Embryonic facial prominence (tissue), 1 donor: Measurements from ENCODE around the gene ARL14EPL.
"Not testable (repeated sequence)": the region's sequence is repeated elsewhere in the genome, so short reads cannot be mapped to it uniquely, and the experiment has no call there.

Source experiments
- DNase-seq: peaks from one replicate; pipeline ENCODE4 v3.0.0-alpha.2; 2016; ENCODE audit errors: extremely low spot score

ARL14EPL gene

DNA sequence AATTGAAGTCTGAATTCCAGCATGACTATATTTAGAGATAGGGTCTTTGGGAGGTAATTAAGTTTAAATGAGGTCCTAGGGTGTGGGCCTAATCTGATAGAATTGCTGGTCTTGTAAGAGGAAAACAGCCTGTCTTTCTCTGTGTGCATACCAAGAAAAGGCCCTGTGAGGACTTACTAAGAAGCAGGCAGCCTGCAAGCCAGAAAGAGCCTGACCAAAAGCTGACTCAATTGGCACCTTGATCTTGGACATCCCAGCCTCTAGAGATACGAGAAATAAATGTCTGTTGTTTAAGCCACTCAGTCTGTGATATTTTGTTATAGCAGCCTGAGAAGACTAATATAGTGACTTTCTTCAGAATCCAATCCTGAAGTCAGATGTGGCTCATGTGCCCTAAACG, 14.6 kb downstream of the ARL14EPL start:
- DNase-seq = no peak

DNA sequence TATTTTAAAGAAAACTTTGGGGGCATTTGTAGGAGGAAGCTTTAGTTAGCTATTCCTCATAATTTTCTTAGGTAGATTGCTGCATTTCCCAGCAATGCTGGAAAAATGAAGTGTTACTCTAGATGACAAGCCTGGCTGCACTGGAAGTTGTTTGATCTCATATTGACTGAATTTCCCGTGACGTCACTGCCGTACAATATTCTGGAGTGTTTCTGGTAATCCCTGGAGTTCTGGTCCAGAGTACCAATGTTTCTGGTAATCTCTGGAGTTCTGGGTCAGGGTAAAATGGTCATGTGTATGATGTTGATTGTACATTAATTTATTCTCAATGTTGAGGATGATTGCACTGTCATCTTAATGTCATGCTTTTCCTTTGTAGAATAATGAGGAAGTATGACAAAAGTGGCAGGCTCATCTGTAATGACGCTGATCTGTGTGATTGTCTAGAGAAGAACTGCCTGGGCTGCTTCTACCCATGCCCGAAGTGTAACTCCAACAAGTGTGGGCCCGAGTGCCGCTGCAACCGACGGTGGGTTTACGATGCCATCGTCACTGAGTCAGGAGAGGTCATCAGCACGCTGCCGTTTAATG, 26.2 kb downstream of the ARL14EPL start:
- DNase-seq = no peak

DNA sequence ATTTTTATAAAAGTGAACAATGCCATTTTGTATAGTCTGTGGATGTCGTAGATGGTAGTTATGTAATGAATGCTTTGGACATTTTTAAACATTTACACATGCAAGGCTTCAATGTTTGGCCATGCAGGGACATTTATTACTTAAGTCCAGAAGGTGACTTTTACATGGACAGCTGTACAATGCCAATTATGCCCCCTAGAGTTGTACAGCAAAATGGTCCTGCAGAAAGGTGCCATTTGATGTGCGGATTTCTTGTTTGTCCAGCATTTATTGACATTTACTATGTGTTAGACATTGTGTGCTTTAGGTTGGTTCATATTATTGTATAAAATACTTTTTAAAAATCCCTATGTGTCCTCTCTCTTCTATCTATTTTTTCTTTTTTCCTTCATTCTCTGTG, 30.1 kb downstream of the ARL14EPL start:
- no peak for DNase-seq

GRCh38 chr5:116063950-116064349, 31.7 kb downstream of the ARL14EPL start:
- no peak for DNase-seq

- DNase-seq = peak; percentile 40
Observed at GRCh38 chr5:116068028-116068632, 35.9 kb downstream of the ARL14EPL start.

DNA sequence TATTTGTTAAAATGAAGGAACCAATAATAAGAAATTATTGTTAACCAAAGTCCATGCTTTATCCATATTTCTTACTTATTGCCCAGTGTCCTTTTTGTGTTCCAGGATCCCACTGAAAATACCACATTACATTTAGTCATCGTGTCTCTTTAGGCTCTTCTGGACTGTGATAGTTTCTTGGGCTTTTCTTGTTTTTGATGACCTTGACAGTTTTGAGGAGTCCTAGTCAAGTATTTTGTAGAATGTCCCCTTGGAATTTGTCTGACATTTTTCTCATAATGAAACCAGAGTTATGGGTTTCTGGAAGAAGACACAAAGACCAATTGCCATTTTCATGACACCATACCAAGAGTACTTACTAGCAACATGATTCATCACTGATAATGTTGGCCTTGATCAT, 38.9 kb downstream of the ARL14EPL start:
- no peak for DNase-seq

DNA sequence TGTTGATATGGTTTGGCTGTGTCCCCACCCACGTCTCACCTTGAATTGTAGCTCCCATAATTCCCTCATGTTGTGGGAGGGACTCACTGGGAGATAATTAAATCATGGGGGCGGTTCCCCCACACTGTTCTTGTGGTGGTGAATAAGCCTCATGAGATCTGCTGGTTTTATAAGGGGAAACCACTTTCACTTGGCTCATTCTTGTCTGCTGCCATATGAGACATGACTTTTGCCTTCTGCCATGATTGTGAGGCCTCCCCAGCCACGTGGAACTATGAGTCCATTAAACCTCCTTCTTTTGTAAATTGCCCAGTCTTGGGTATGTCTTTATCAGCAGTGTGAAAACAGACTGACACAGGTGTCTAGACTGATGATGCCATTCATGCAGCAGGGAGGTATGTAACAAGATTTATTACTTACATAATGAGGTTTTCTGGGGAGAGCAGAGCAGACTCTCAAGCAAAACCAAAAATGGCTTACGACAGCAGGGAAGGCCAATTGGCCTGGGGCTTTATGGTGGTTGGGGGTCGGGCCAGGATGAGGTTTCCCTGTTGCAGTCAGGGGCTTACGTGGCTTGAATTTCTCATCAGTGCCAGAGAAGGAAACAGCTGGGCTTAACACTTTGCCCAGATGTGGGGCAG, 43.0 kb downstream of the ARL14EPL start:
- DNase-seq = no peak

- DNase-seq = no peak
Observed at GRCh38 chr5:116076496-116076895, 44.2 kb downstream of the ARL14EPL start.

GRCh38 chr5:116078199-116078598, 45.9 kb downstream of the ARL14EPL start:
- DNase-seq = no peak

- DNase-seq = no peak
Observed at GRCh38 chr5:116084287-116084691, 52.0 kb downstream of the ARL14EPL start.

DNA sequence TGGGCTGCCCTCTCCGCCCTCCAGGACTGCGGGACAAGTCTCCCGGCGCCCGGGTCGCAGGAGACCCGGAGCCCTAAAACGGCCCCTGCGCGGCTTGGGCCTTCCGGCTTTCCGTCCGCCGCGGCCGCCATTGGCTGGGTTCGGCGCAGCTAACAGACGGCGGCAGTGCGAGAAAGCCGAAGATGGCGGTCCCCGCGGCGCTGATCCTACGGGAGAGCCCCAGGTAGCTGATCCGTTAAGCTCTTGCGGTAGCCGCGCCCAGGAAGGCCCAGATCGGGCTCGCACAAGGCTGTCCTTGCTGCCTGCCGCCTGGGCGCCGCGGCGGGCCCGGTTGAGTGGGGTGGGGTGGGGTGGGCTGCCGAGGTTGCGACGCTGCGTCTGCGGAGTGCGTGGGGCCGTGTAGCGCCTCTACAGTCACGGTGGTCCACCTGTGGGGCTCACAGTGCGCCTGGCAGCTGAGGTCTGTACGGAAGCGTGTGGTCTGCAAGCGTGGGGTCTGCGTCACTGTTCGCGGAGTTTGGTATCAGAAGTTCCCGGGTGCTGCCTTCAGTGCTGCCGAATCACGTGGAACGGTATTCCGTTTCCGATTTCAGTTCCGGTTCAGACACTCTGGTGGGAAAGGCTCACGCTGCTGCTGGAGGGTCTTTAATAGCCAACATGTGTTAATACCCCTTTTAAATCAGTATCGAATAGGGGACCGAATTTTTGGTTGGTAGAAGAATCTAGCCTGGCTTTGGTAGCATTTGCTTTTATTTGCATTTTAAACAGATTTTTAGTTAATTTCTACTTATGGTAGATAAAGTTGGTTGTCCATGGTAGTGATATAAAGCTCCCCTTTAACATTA, 52.8 kb downstream of the ARL14EPL start, which contains the start of gene COMMD10:
Gene COMMD10 (plus strand): TSS at position 155 of the 845 bp plus-strand sequence.
- DNase-seq = peak; percentile 80

DNA sequence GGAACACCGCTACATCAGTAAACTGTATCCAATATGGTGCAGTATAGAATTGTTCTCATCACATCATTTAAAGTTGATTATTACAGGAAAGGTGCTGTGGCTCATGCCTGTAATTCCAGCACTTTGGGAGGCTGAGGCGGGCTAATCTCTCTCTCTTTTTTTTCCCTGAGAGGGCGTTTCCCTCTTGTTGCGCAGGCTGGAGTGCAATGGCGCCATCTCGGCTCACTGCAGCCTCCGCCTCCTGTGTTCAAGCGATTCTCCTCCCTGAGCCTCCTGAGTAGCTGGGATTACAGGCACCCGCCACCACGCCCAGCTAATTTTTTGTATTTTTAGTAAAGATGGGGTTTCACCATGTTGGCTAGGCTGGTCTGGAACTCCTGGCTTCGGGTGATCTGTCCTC, 54.0 kb downstream of the ARL14EPL start:
- DNase-seq = not testable (repeated sequence)

- DNase-seq = no peak
Observed at GRCh38 chr5:116088062-116088461, 55.8 kb downstream of the ARL14EPL start.

- no peak for DNase-seq
Observed at GRCh38 chr5:116090302-116090701, 58.0 kb downstream of the ARL14EPL start.

DNA sequence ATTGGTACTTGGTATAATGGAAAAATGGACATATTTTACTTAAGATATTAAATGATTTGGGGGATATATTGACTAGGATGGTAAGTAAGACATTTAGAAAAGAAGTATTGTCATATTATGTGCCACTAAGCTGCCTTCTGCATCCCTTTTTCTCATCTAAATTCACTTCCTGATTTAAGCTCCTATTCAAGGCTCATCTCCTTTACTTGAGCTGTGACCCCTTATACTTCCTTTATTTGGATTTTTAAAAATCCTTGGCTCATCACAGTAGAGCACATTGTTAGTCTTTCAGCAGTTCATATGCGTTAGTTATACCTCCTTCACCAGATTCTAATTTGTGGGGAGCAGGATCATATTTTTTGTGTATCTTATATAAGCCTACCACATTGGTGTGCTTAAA, 59.1 kb downstream of the ARL14EPL start:
- no peak for DNase-seq

DNA sequence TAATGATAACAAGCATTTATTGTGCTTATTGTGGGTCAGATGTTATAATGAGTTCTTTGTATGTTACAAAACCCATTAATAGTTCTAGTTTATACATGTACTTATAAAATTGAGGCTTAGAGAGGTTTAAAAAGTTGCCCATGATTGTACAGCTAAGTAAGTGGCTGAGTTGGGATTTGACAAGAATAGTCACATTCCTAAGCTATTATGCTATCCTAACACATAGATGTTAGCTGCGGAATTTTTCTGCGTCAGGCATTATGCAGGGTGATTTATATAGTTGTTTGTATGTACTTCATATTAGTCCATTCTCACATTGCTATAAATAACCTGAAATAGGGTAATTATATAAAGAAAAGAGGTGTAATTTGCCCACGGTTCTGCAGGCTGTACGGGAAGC, 65.0 kb downstream of the ARL14EPL start:
- DNase-seq = no peak

DNA sequence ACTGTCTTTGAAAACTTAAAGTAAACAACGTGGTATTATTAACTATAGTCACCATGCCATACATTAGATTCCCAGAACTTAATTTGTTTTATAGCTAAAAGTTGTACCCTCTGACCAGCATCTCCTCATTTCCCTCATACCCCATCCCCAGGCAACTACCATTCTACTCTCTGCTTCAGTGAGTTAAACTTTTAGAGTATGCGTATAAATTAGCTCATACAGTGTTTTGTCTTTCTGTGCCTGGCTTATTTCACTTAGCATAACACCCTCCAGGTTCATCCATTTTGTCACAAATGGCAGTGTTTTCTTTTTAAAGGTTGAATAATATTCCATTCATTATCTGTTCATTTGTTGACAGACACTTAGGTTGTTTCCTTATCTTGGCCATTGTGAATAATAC, 66.7 kb downstream of the ARL14EPL start:
- DNase-seq = no peak

DNA sequence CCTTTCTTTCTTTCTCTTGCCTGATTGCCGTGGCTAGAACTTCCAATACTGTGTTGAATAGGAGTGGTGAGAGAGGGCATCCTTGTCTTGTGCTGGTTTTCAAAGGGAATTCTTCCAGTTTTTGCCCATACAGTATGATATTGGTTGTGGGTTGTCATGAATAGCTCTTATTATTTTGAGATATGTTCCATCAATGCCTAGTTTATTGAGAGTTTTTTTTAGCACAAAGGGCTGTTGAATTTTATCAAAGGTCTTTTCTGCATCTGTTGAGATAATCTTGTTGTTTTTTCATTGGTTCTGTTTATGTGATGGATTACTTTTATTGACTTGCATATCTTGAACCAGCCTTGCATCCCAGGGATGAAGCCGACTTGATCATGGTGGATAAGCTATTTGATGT, 72.7 kb downstream of the ARL14EPL start:
- not testable (repeated sequence) for DNase-seq
